ENCODE results near the gene CRCP.

Gene CRCP

GRCh38 chr7:66076462-66077329 is 38.0 kb upstream of the CRCP start:
- ChIA-PET POLR2A (interaction anchor here (0.6 to 0.7 kb wide), 3 partner anchors 23 to 62 kb away, joined by 3 read pairs; no protein-coding TSS in a partner anchor), CTCF (interaction anchor here (1.1 kb wide), 1 partner anchor 8 kb away, joined by 3 read pairs; no protein-coding TSS in a partner anchor)
- peak overlapping the region; percentile 78 for H3K4me3 ChIP-seq (ENCODE audit: low read depth, low read length)
- TF ChIP-seq CTCF (IDR thresholded peaks at IDR 0.05; ENCODE audit: insufficient read depth, low read length, missing control alignments) = no peak
- no peak for DNase-seq (ENCODE audit: low read depth, low spot score)

- no peak for DNase-seq (ENCODE audit: low read depth, low spot score)
- TF ChIP-seq CTCF (IDR thresholded peaks at IDR 0.05; ENCODE audit: insufficient read depth, low read length, missing control alignments) = no peak
- H3K4me3 ChIP-seq (ENCODE audit: low read depth, low read length) = no peak overlapping the region
- CTCF ChIA-PET = no interaction called here
- POLR2A ChIA-PET = no interaction called here
These were observed 36.6 kb upstream of the CRCP start for GRCh38 chr7:66078067-66078466.

GRCh38 chr7:66082083-66082482 is 32.6 kb upstream of the CRCP start:
- no peak for DNase-seq (ENCODE audit: low read depth, low spot score)
- no peak for TF ChIP-seq CTCF (IDR thresholded peaks at IDR 0.05; ENCODE audit: insufficient read depth, low read length, missing control alignments)
- H3K4me3 ChIP-seq (ENCODE audit: low read depth, low read length) = no peak overlapping the region
- ChIA-PET CTCF (no interaction called here), POLR2A (no interaction called here)

- POLR2A ChIA-PET = no interaction called here
- no peak for DNase-seq (ENCODE audit: low read depth, low spot score)
- CTCF ChIA-PET = interaction anchor here (1.5 kb wide), 1 partner anchor 8 kb away, joined by 3 read pairs; no protein-coding TSS in a partner anchor
- TF ChIP-seq CTCF (IDR thresholded peaks at IDR 0.05; ENCODE audit: insufficient read depth, low read length, missing control alignments) = no peak
- H3K4me3 ChIP-seq (ENCODE audit: low read depth, low read length) = no peak overlapping the region
These were observed 31.7 kb upstream of the CRCP start for GRCh38 chr7:66082886-66083415.

- no peak for DNase-seq (ENCODE audit: low read depth, low spot score)
- CTCF ChIA-PET = interaction anchor here (0.9 to 1.5 kb wide), 2 partner anchors 9 to 11 kb away, joined by 3 read pairs; no protein-coding TSS in a partner anchor
- POLR2A ChIA-PET = interaction anchor here (0.8 kb wide), 1 partner anchor 10 kb away, joined by 3 read pairs; no protein-coding TSS in a partner anchor
- H3K4me3 ChIP-seq (ENCODE audit: low read depth, low read length) = no peak overlapping the region
- no peak for TF ChIP-seq CTCF (IDR thresholded peaks at IDR 0.05; ENCODE audit: insufficient read depth, low read length, missing control alignments)
These were observed 31.0 kb upstream of the CRCP start for GRCh38 chr7:66083677-66084076.

Measured in AG04449 (cell line).